HFFc6 (cell line): Measurements from ENCODE around the gene MTMR10. TPM values are rescaled to one million over a fixed set of nuclear protein-coding genes. Genes with fewer than 3 reads are reported as not detected.

Experiments used
- DNase-seq: peaks from one replicate; pipeline ENCODE4 v3.0.0-alpha.2; 2018
- H3K27ac Mint-ChIP-seq: 2 replicates; pipeline ENCODE4 v1.8.0; 2020; ENCODE audit warnings: mild to moderate bottlenecking, mixed read lengths
- H3K27me3 Mint-ChIP-seq: 2 replicates; pipeline ENCODE4 v1.8.0; 2021; ENCODE audit warnings: mild to moderate bottlenecking, moderate library complexity, mixed read lengths; ENCODE audit not compliant: insufficient read depth
- H3K36me3 Mint-ChIP-seq: 2 replicates; pipeline ENCODE4 v1.8.0; 2021; ENCODE audit warnings: low read depth, mixed read lengths
- H3K4me1 Mint-ChIP-seq: 2 replicates; pipeline ENCODE4 v1.8.0; 2020; ENCODE audit warnings: low read depth, mixed read lengths
- H3K4me3 Mint-ChIP-seq: 2 replicates; pipeline ENCODE4 v1.8.0; 2020; ENCODE audit warnings: mild to moderate bottlenecking, moderate library complexity, mixed read lengths
- H3K9me3 Mint-ChIP-seq: 2 replicates; pipeline ENCODE4 v1.8.0; 2020; ENCODE audit warnings: mild to moderate bottlenecking, mixed read lengths
- total RNA-seq, 6 experiments: library from RNA; stranded (reverse); fragmentation: NEBNext Ultra II Directional; extraction: Animal tissue kit (Norgen Biotek cat#: 25700); gene quantifications; 2 replicates in 1 of 6; 3 replicates in 5 of 6; pipeline ENCODE4 v1.2.3, GENCODE V29; 2021
- TF ChIP-seq, protein P1 (sequence below): fragments of 200-600 bp; sonication (generic); IDR thresholded peaks from 2 replicates; pipeline ENCODE4 v1.5.0; 2021; ENCODE audit warnings: antibody characterized with exemption, mild to moderate bottlenecking

The MTMR10 gene
- total RNA-seq, 6 experiments from 2014 or later, result 25.4 to 44.5 (median 41.5) TPM

DNA sequence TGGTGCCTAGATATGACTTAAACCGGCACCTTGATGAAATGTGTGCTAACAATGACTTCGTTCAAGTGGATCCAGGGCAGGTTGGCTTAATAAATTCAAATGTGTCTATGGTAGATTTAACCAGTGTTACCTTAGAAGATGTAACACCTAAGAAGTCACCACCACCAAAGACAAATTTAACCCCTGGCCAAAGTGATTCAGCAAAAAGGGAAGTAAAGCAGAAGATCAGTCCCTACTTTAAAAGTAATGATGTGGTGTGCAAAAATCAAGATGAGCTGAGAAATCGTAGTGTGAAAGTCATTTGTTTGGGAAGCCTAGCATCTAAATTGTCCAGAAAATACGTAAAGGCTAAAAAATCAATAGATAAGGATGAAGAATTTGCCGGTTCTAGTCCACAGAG is 86.6 kb downstream of the MTMR10 start:
- Mint-ChIP-seq H3K4me1 (peaks cover 35% of the 10 kb centered on the region), H3K27me3 (peaks cover 3% of the 10 kb centered on the region), H3K27ac (no peak overlapping the region), H3K4me3 (peak overlapping the region; percentile 93), H3K36me3 (peaks cover 15% of the 10 kb centered on the region), H3K9me3 (no peaks in the 10 kb centered on the region)
- TF ChIP-seq, protein P1, sequence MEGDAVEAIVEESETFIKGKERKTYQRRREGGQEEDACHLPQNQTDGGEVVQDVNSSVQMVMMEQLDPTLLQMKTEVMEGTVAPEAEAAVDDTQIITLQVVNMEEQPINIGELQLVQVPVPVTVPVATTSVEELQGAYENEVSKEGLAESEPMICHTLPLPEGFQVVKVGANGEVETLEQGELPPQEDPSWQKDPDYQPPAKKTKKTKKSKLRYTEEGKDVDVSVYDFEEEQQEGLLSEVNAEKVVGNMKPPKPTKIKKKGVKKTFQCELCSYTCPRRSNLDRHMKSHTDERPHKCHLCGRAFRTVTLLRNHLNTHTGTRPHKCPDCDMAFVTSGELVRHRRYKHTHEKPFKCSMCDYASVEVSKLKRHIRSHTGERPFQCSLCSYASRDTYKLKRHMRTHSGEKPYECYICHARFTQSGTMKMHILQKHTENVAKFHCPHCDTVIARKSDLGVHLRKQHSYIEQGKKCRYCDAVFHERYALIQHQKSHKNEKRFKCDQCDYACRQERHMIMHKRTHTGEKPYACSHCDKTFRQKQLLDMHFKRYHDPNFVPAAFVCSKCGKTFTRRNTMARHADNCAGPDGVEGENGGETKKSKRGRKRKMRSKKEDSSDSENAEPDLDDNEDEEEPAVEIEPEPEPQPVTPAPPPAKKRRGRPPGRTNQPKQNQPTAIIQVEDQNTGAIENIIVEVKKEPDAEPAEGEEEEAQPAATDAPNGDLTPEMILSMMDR, result no peak
- no peak for DNase-seq

DNA sequence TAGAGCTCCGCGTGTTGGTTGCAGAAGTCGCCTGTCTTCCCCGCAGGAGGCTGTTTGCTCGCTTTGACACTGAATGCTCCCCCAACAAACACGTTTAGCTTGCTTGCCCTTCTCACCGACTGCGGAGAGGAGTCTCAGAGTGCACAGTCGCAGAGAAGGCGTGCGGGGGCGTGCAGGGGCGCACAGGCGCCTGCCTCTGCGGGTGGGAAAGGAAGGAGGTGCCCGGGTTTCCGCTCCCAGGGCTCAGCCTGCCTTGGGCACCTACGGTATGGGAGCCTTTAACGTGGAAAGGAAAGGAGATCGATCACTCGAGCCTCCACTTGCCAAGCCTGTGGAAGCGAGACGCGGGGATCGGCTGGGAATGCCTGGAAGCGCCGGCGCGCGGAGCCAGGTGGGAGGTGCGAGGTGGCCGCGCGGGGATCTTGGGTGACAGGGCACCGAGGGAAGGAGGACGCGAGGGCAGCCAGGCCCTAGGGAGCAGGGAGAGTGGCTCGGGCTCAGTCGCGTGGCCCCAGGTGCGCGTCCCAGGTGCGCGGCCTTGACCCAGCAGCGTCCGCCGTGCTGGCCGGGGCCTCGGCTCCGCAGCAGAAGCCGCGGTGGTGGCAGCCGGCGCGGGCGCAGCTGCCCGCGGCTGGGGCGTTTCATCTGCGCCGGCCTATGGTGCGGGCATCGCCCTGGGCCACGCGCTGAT is 87.8 kb downstream of the MTMR10 start, which contains the start of gene FAN1:
Gene FAN1 (plus strand): TSS at position 419 of the 691 bp plus-strand sequence. CDS start 749 bp downstream, outside the sequence.
- Mint-ChIP-seq H3K4me1 (peaks cover 35% of the 10 kb centered on the region), H3K36me3 (peaks cover 10% of the 10 kb centered on the region), H3K27me3 (peaks cover 3% of the 10 kb centered on the region), H3K4me3 (peak within 1 kb of the TSS; percentile 93), H3K9me3 (no peaks in the 10 kb centered on the region), H3K27ac (peak within 1 kb of the TSS; percentile 79)
- TF ChIP-seq, protein P1, result no peak
- DNase-seq, result peak; percentile 86

DNA sequence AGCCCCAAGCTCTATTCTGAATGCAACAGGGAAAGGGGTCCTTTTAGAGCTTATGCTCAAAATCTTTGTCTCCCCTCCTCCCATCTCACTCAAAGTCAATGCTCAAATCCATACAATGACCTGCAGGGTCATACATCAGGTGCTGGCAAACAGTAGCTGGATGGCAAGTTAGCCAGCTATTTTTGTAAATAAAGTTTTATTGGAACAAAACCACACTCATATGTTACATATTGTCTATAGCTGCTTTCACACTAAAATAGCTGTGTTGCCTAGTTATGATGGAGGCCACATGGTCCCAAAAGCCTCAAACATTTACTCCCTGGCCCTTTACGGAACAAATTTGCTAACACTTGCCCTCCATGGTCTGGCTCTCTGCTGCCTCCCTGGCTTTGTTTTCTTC is 89.5 kb downstream of the MTMR10 start:
- Mint-ChIP-seq H3K36me3 (peaks cover 10% of the 10 kb centered on the region), H3K27me3 (peaks cover 3% of the 10 kb centered on the region), H3K27ac (no peak overlapping the region), H3K4me1 (peaks cover 34% of the 10 kb centered on the region), H3K4me3 (no peak overlapping the region), H3K9me3 (no peaks in the 10 kb centered on the region)
- DNase-seq, result no peak
- TF ChIP-seq, protein P1, result no peak

DNA sequence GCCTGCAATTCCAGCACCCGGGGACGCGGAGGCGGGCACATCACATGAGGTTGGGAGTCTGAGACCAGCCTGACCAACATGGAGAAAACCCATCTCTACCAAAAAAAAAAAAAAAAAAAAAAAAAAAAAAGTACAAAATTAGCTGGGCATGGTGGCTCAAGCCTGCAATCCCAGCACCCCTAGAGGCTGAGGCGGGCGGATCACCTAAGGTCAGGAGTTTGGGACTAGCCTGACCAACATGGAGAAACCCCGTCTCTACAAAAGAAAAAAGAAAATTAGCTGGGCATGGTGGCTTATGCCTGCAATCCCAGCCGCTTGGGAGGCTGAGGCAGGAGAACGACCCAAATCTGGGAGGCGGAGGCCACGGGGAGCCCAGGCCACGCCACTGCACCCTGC is 95.2 kb downstream of the MTMR10 start:
- TF ChIP-seq, protein P1, result no peak
- Mint-ChIP-seq H3K27ac (no peak overlapping the region), H3K9me3 (no peaks in the 10 kb centered on the region), H3K27me3 (no peaks in the 10 kb centered on the region; the same call in 1 of the 2 replicates), H3K4me3 (no peak overlapping the region), H3K4me1 (peaks cover 14% of the 10 kb centered on the region), H3K36me3 (no peaks in the 10 kb centered on the region)
- no peak for DNase-seq

DNA sequence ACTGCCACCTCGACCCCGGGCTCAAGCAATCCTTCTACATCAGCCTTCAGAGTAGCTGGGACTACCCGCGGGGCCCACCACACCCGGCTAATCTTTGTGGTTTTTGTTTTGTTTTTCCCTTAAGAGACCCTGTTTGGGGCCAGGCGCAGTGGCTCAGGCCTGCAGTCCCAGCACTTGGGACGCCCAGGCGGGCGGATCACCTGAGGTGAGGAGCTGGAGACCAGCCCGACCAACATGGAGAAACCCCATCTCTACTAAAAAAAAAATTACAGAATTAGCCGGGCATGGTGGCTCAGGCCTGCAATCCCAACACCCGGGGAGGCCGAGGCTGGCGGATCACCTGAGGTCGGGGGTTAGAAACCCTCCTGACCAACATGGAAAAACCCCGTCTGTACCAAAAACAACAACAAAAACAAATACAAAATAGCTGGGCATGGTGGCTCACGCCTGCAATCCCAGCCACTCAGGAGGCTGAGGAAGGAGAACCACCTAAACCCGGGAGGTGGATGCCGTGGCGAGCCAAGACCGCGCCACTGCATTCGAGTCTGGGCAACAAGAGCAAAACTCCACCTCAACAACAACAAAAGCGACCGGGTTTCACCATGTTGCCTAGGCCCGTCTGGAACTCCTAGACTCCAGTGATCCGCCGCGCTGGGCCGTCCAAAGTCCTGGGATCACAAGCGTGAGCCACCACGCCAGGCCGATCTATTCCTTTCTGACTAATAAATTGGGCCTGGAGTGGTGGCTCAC is 95.8 kb downstream of the MTMR10 start:
- no peak for DNase-seq
- no peak overlapping the region for H3K27ac Mint-ChIP-seq
- no peaks in the 10 kb centered on the region for H3K36me3 Mint-ChIP-seq
- no peaks in the 10 kb centered on the region for H3K9me3 Mint-ChIP-seq
- H3K4me1 Mint-ChIP-seq, result peaks cover 14% of the 10 kb centered on the region
- TF ChIP-seq, protein P1, result no peak
- peaks cover 3% of the 10 kb centered on the region for H3K27me3 Mint-ChIP-seq
- no peak overlapping the region for H3K4me3 Mint-ChIP-seq
